Lung (tissue), 12 donors: ENCODE data around the gene SSR1. TPM values are rescaled to one million over a fixed set of nuclear protein-coding genes. Genes with fewer than 3 reads are reported as not detected.

Experiments used
- ATAC-seq: fragments of 200-7000 bp; cut with Tn5 transposase; one replicate; pipeline ENCODE4 v1.9.1; 2020; ENCODE audit warnings: moderate number of reproducible peaks; ENCODE audit not compliant: insufficient read depth, low FRiP score
- DNase-seq, 3 donors: peaks; one replicate each; pipeline ENCODE4 v3.0.0-alpha.2; 2013 to 2017
- H3K27ac ChIP-seq, 2 donors: one replicate each; pipeline ENCODE4 v1.5.1; 2013; ENCODE audit warnings: mild to moderate bottlenecking in 2 of 2, moderate library complexity in 2 of 2, control low read depth in 1 of 2, inconsistent platforms in 1 of 2, low read depth in 1 of 2, low read length in 1 of 2
- H3K27me3 ChIP-seq, 3 donors: one replicate each; pipeline ENCODE4 v1.5.1; 2013; ENCODE audit warnings: low read length in 2 of 3; ENCODE audit not compliant: control insufficient read depth in 3 of 3, insufficient read depth in 3 of 3
- H3K36me3 ChIP-seq, 4 donors: one replicate each; pipeline ENCODE4 v1.5.1; 2013; ENCODE audit warnings: low read length in 4 of 4, mild to moderate bottlenecking in 1 of 4, moderate library complexity in 1 of 4; ENCODE audit not compliant: control insufficient read depth in 4 of 4, insufficient read depth in 4 of 4
- H3K4me1 ChIP-seq, 5 donors: one replicate each; pipeline ENCODE4 v1.5.1; 2013; ENCODE audit warnings: low read length in 5 of 5, mild to moderate bottlenecking in 2 of 5, moderate library complexity in 1 of 5; ENCODE audit not compliant: control insufficient read depth in 5 of 5, insufficient read depth in 5 of 5
- H3K4me3 ChIP-seq: one replicate; pipeline ENCODE4 v1.5.1; 2013; ENCODE audit warnings: mild to moderate bottlenecking, control low read depth, moderate library complexity
- H3K9ac ChIP-seq, 2 donors: one replicate each; pipeline ENCODE4 v1.5.1; 2013; ENCODE audit warnings: low read length in 2 of 2, control low read depth in 1 of 2; ENCODE audit not compliant: insufficient read depth in 1 of 2
- H3K9me3 ChIP-seq, 4 donors: one replicate each; pipeline ENCODE4 v1.5.1; 2013; ENCODE audit warnings: low read length in 3 of 4, mild to moderate bottlenecking in 1 of 4, moderate library complexity in 1 of 4; ENCODE audit not compliant: control insufficient read depth in 4 of 4, insufficient read depth in 3 of 4
- CTCF ChIP-seq: IDR thresholded peaks from 2 replicates; pipeline ENCODE4 v1.5.1; 2012; ENCODE audit warnings: mild to moderate bottlenecking; ENCODE audit errors: control extremely low read depth, extremely low read depth
- WGBS, 2 donors: extraction: QIAGEN DNeasy Blood & Tissue Kit; methylation state at CpG; one replicate each; pipeline ENCODE4 v1.1.7; 2013; 5-methylcytosine and 5-hydroxymethylcytosine counted together
- polyA plus RNA-seq, 2 donors: library from polyadenylated mRNA; stranded (reverse); fragments of 200-250 nt; gene quantifications; one replicate each; pipeline ENCODE4 v1.2.1, GENCODE V29; 2013
- total RNA-seq, 2 donors: library from RNA; depleted of rRNA in 1 of 2; stranded (reverse); fragments of >200 nt in 1 of 2; gene quantifications; one replicate each; pipeline ENCODE4 v1.2.1, GENCODE V29; 2014 to 2021
- donor health status: control.
- donor health status: control.
- donor health status: Bipolar disorder and iron deficiency.
- donor health status: healthy.
- donor health status: DM: yes; HTN: yes; CAD: no.

Gene SSR1
- total and polyA plus RNA-seq, 4 donors = 22.4 to 150 (median 90.1) TPM

GRCh38 chr6:7273709-7274108 lies 39.3 kb downstream of the SSR1 start:
- 76 to 79% methylated on average over 10 of the region's 10 CpGs for WGBS, 2 donors
- Histone ChIP-seq H3K27ac (no peak overlapping the region), H3K27me3 (no peaks in the 10 kb centered on the region), H3K9me3 (no peaks in the 10 kb centered on the region), H3K4me3 (no peak overlapping the region), H3K9ac (no peak overlapping the region), H3K4me1 (peaks cover 0 to under 1% (median 0%) of the 10 kb centered on the region in 5 donors), H3K36me3 (no peaks in the 10 kb centered on the region)
- ATAC-seq (no peak), DNase-seq (no peak)
- TF ChIP-seq CTCF = no peak

GRCh38 chr6:7271205-7271534 lies 41.8 kb downstream of the SSR1 start:
- ATAC-seq = no peak
- no peak for TF ChIP-seq CTCF

GRCh38 chr6:7270320-7271204 lies 42.4 kb downstream of the SSR1 start:
- DNase-seq = no peak
- Histone ChIP-seq H3K36me3 (no peaks in the 10 kb centered on the region), H3K4me1 (peaks cover 0 to 3% (median 0%) of the 10 kb centered on the region in 5 donors), H3K9ac (no peak overlapping the region), H3K27ac (no peak overlapping the region), H3K4me3 (no peak overlapping the region), H3K27me3 (no peaks in the 10 kb centered on the region), H3K9me3 (peaks cover 0 to 2% (median 0%) of the 10 kb centered on the region in 4 donors)
- no peak for ATAC-seq
- TF ChIP-seq CTCF = no peak
- WGBS, 2 donors = 78 to 90% methylated on average over 16 of the region's 16 CpGs

More at GRCh38 chr6:7271205-7271534, 41.8 kb downstream of the SSR1 start:
- no peak overlapping the region for H3K27ac ChIP-seq
- no peaks in the 10 kb centered on the region for H3K27me3 ChIP-seq
- no peak overlapping the region for H3K4me3 ChIP-seq
- H3K9me3 ChIP-seq = peaks cover 0 to 2% (median 0%) of the 10 kb centered on the region in 4 donors
- H3K4me1 ChIP-seq = peaks cover 0 to 3% (median 0%) of the 10 kb centered on the region in 5 donors
- H3K36me3 ChIP-seq = no peaks in the 10 kb centered on the region
- DNase-seq = no peak
- WGBS, 2 donors = 55 to 81% methylated on average over 11 of the region's 11 CpGs
- no peak overlapping the region for H3K9ac ChIP-seq
